Measurements from ENCODE around the gene PCF11.

DNA sequence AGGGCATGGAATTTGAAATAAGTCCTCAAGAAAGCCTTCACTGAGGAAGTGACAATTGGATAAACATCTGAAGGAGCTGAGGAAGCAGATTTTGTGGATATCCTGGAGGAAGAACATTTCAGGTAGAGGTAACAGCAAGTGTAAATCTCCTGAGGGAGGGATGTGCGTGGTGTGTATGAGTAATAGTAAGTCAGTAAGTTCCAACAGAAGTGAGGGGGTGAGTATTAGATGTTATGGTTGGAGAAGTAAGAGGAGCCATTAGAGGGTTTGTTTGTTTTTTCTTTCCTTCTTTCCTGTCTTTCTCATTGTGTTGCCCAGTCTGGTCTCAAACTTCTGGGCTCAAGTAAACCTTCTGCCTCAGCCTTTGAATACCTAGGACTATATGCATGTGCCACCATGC, 65.6 kb downstream of the PCF11 start:
- TF ChIP-seq, protein P1, sequence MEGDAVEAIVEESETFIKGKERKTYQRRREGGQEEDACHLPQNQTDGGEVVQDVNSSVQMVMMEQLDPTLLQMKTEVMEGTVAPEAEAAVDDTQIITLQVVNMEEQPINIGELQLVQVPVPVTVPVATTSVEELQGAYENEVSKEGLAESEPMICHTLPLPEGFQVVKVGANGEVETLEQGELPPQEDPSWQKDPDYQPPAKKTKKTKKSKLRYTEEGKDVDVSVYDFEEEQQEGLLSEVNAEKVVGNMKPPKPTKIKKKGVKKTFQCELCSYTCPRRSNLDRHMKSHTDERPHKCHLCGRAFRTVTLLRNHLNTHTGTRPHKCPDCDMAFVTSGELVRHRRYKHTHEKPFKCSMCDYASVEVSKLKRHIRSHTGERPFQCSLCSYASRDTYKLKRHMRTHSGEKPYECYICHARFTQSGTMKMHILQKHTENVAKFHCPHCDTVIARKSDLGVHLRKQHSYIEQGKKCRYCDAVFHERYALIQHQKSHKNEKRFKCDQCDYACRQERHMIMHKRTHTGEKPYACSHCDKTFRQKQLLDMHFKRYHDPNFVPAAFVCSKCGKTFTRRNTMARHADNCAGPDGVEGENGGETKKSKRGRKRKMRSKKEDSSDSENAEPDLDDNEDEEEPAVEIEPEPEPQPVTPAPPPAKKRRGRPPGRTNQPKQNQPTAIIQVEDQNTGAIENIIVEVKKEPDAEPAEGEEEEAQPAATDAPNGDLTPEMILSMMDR (IDR thresholded peaks at IDR 0.05; ENCODE audit: low read depth, low read length), result no peak
- no peak for TF ChIP-seq POLR2A (IDR thresholded peaks at IDR 0.05; ENCODE audit: extremely low read depth, insufficient read length)
